ENCODE data around the gene SYCE1L.
"Not testable (repeated sequence)": the region's sequence is repeated elsewhere in the genome, so short reads cannot be mapped to it uniquely, and the experiment has no call there.

The SYCE1L gene

GRCh38 chr16:77197747-77198146 is 1.5 kb upstream of the SYCE1L start:
- no peak for DNase-seq (ENCODE audit: low read depth in 1 of 2, low spot score in 1 of 2)

GRCh38 chr16:77206533-77206932 is 7.3 kb downstream of the SYCE1L start:
- no peak for DNase-seq (ENCODE audit: low read depth in 1 of 2, low spot score in 1 of 2)

- DNase-seq (ENCODE audit: low read depth in 1 of 2, low spot score in 1 of 2): no peak
These were observed 7.8 kb downstream of the SYCE1L start for GRCh38 chr16:77207030-77207429.

- DNase-seq (ENCODE audit: low read depth in 1 of 2, low spot score in 1 of 2): no peak
These were observed 9.2 kb downstream of the SYCE1L start for GRCh38 chr16:77208382-77208781.

- peak; percentile 35 to 71 for DNase-seq (ENCODE audit: low read depth in 1 of 2, low spot score in 1 of 2)
These were observed 12.9 kb downstream of the SYCE1L start for GRCh38 chr16:77211880-77212740.

- DNase-seq (ENCODE audit: low read depth in 1 of 2, low spot score in 1 of 2): peak; percentile 34 to 39
These were observed 13.7 kb downstream of the SYCE1L start for GRCh38 chr16:77212741-77213541.

- DNase-seq (ENCODE audit: low read depth in 1 of 2, low spot score in 1 of 2): no peak
These were observed 14.4 kb downstream of the SYCE1L start for GRCh38 chr16:77213542-77214106.

- DNase-seq (ENCODE audit: low read depth in 1 of 2, low spot score in 1 of 2): no peak
These were observed 15.4 kb downstream of the SYCE1L start for GRCh38 chr16:77214411-77215138.

- no peak for DNase-seq (ENCODE audit: low read depth in 1 of 2, low spot score in 1 of 2)
These were observed 20.2 kb downstream of the SYCE1L start for GRCh38 chr16:77219437-77219836.

- DNase-seq (ENCODE audit: low read depth in 1 of 2, low spot score in 1 of 2): no peak
These were observed 21.2 kb downstream of the SYCE1L start for GRCh38 chr16:77220427-77220826.

- DNase-seq (ENCODE audit: low read depth in 1 of 2, low spot score in 1 of 2): no peak
These were observed 22.3 kb downstream of the SYCE1L start for GRCh38 chr16:77221482-77221881.

- no peak for DNase-seq (ENCODE audit: low read depth in 1 of 2, low spot score in 1 of 2)
These were observed 24.0 kb downstream of the SYCE1L start for GRCh38 chr16:77223184-77223583.

- no peak for DNase-seq (ENCODE audit: low read depth in 1 of 2, low spot score in 1 of 2)
These were observed 26.0 kb downstream of the SYCE1L start for GRCh38 chr16:77225182-77225581.

GRCh38 chr16:77227745-77228144 is 28.5 kb downstream of the SYCE1L start:
- no peak for DNase-seq (ENCODE audit: low read depth in 1 of 2, low spot score in 1 of 2)

GRCh38 chr16:77231047-77231446 is 31.8 kb downstream of the SYCE1L start:
- DNase-seq (ENCODE audit: low read depth in 1 of 2, low spot score in 1 of 2): no peak

- no peak for DNase-seq (ENCODE audit: low read depth in 1 of 2, low spot score in 1 of 2)
These were observed 34.8 kb downstream of the SYCE1L start for GRCh38 chr16:77233799-77234519.

- DNase-seq (ENCODE audit: low read depth in 1 of 2, low spot score in 1 of 2): no peak
These were observed 35.4 kb downstream of the SYCE1L start for GRCh38 chr16:77234611-77235010.

GRCh38 chr16:77236063-77236511 is 36.9 kb downstream of the SYCE1L start:
- DNase-seq (ENCODE audit: low read depth in 1 of 2, low spot score in 1 of 2): peak; percentile 78 to 83

- DNase-seq (ENCODE audit: low read depth in 1 of 2, low spot score in 1 of 2): no peak
These were observed 39.4 kb downstream of the SYCE1L start for GRCh38 chr16:77238593-77238992.

GRCh38 chr16:77242471-77242870 is 43.3 kb downstream of the SYCE1L start:
- not testable (repeated sequence) for DNase-seq (ENCODE audit: low read depth in 1 of 2, low spot score in 1 of 2)

Data from activated T-helper 1 cell treated with anti-CD3 and anti-CD28 coated beads, Interleukin-2, amount 50 U/mL, for 16 hours (primary cell).